Esophagus squamous epithelium (tissue), 4 donors: Measurements from ENCODE around the gene PLD5.

Experiments
- POLR2A ChIP-seq, 4 donors: fragments of 450-650 bp; IDR thresholded peaks; one replicate each; pipeline ENCODE4 v1.6.1; 2017; ENCODE audit warnings: antibody characterized with exemption in 4 of 4, mild to moderate bottlenecking in 4 of 4, moderate library complexity in 3 of 4
- TF ChIP-seq, protein P1 (sequence below), 6 experiments: fragments of 450-650 bp in 4 of 6; fragments of 200-600 bp in 2 of 6; sonication (generic) in 2 of 6; IDR thresholded peaks; one replicate each; pipeline ENCODE4 v1.5.1; 2016 to 2019; ENCODE audit warnings: antibody characterized with exemption in 6 of 6, mild to moderate bottlenecking in 4 of 6, moderate library complexity in 4 of 6

DNA sequence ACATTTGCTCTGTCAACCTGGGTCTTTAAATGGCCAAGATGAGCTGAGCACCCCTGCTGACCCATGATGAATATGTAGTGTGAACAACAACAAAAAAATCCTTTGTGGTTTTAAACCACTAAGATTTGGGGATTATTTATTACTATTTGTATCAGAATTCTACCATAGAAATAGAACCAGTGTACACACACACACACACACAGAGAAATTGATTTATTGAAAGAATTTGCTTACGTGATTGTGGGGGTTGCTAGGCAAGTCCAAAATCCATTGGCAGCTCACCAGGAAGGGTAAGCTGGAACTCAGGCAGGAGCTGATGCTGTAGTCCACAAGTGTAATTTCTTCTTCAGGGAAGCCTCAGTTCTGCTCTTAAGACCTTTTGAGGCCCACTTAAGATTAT lies 443.1 kb downstream of the PLD5 start:
- TF ChIP-seq, protein P1, sequence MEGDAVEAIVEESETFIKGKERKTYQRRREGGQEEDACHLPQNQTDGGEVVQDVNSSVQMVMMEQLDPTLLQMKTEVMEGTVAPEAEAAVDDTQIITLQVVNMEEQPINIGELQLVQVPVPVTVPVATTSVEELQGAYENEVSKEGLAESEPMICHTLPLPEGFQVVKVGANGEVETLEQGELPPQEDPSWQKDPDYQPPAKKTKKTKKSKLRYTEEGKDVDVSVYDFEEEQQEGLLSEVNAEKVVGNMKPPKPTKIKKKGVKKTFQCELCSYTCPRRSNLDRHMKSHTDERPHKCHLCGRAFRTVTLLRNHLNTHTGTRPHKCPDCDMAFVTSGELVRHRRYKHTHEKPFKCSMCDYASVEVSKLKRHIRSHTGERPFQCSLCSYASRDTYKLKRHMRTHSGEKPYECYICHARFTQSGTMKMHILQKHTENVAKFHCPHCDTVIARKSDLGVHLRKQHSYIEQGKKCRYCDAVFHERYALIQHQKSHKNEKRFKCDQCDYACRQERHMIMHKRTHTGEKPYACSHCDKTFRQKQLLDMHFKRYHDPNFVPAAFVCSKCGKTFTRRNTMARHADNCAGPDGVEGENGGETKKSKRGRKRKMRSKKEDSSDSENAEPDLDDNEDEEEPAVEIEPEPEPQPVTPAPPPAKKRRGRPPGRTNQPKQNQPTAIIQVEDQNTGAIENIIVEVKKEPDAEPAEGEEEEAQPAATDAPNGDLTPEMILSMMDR (IDR thresholded peaks at IDR 0.05): no peak
- no peak for TF ChIP-seq POLR2A (IDR thresholded peaks at IDR 0.05)
